Body of pancreas (tissue), 4 donors: ENCODE results near the gene DHX16.

Experiments
- CTCF ChIP-seq, 7 experiments: fragments of 450-650 bp in 4 of 7; fragments of 200-600 bp in 3 of 7; sonication (generic) in 3 of 7; IDR thresholded peaks; one replicate each; pipeline ENCODE4 v1.5.1; 2016 to 2019; ENCODE audit warnings: antibody characterized with exemption in 7 of 7
- POLR2A ChIP-seq, 3 donors: fragments of 450-650 bp; IDR thresholded peaks; one replicate each; pipeline ENCODE4 v1.6.1; 2016; ENCODE audit warnings: antibody characterized with exemption in 3 of 3, mild to moderate bottlenecking in 2 of 3

- TF ChIP-seq POLR2A (IDR thresholded peaks at IDR 0.05) (no peak), CTCF (IDR thresholded peaks at IDR 0.05) (no peak)
Measured at GRCh38 chr6:30689985-30690384, 17.2 kb upstream of the DHX16 start.
